C4-2B (cell line): ENCODE measurements around the gene KRT9.

Source experiments
- H3K27ac ChIP-seq: fragments of 450-650 bp; 2 replicates; pipeline ENCODE4 v1.5.1; 2017
- CTCF ChIP-seq: fragments of 450-650 bp; conservative IDR thresholded peaks from 2 replicates; pipeline ENCODE4 v1.5.1; 2017; ENCODE audit warnings: mild to moderate bottlenecking
- ZFX ChIP-seq: fragments of 450-650 bp; IDR thresholded peaks from 2 replicates; pipeline ENCODE4 v1.6.1; 2017

Gene KRT9

GRCh38 chr17:41575336-41575735 is 3.5 kb upstream of the KRT9 start:
- H3K27ac ChIP-seq, result no peak overlapping the region
- TF ChIP-seq CTCF, result no peak
- no peak for TF ChIP-seq ZFX

DNA sequence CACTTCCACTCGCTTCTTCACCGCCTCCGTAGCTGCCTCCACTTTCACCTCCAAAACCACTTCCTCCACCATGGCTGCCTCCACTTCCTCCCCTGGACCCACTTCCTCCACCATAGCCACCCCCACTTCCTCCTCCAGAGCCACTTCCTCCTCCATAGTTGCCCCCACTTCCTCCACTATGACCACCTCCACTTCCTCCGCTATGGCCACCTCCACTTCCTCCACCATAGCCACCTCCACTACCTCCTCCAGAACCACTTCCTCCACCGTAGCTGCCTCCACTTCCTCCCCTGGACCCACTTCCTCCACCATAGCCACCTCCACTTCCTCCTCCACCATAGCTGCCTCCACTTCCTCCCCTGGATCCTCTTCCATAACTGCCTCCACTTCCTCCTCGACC is 4.5 kb downstream of the KRT9 start:
- TF ChIP-seq CTCF (no peak), ZFX (no peak)
- no peak overlapping the region for H3K27ac ChIP-seq

DNA sequence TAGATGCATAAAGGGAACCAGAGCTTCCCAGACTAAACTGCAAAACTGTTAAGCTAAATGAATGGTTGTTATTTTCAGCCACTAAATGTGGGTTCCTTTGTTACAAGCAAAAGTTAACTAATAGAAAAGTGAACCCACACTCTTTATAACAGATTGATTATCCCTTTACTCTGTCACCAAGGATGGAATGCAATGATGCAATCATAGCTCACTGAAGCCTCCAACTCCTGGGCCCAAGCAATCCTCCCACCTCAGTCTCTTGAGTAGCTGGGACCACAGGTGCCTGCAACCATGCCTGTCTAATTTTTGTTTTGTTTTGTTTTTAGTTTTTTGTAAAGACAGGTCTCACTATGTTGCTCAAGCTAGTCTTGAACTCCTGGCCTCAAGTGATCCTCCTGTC is 6.5 kb downstream of the KRT9 start:
- H3K27ac ChIP-seq, result no peak overlapping the region
- no peak for TF ChIP-seq CTCF
- no peak for TF ChIP-seq ZFX

- TF ChIP-seq CTCF, result no peak
- no peak for TF ChIP-seq ZFX
- H3K27ac ChIP-seq, result no peak overlapping the region
Observed at GRCh38 chr17:41563607-41564170, 8.2 kb downstream of the KRT9 start.

DNA sequence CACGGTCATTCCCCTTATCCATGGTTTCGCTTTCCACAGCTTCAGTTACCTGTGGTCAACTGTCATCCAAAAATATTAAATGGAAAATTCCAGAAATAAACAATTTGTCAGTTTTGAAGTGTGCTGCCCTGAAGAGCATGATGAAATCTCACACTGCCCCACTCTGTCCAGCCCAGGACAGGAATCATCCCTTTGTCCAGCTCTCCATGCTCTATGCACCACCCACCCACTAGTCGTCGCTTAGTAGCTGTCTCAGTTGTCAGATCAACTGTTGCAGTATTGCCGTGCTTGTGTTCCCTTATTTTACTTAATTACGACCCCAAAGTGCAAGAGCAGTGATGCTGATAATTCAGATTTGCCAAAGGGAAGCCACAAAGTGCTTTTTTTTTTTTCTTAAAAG is 10.3 kb downstream of the KRT9 start:
- TF ChIP-seq ZFX (no peak), CTCF (no peak)

GRCh38 chr17:41559548-41559947 is 12.3 kb downstream of the KRT9 start:
- no peak overlapping the region for H3K27ac ChIP-seq
- TF ChIP-seq ZFX (no peak), CTCF (no peak)

More for the DNA sequence above, 10.3 kb downstream of the KRT9 start:
- no peak overlapping the region for H3K27ac ChIP-seq

DNA sequence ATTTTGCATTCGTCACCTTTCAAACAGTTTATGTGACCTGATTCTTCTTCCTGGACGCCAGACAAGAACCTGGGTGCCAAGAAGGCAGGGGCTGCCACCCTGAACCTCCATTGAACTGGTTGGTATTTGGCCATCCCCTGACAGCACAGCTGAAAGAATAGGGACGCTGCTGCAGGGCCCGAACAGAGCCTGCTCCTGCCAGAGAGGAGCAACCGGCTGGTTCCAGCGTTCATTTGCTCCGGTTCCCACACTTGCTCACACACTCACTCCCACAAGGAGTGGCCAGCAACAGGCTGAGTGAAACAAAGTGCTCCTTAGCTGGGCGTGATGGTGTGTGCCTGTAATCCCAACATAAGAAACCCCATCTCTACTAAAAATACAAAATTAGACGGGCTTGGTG is 14.9 kb downstream of the KRT9 start:
- TF ChIP-seq CTCF (no peak), ZFX (no peak)
- no peak overlapping the region for H3K27ac ChIP-seq
